Hippocampal formation (tissue), 2 donors: ENCODE data around the gene SERPINB10.
A peak's percentile ranks its signal among the peaks of the same experiment; 100 is the strongest.

Experiments
- DNase-seq, 2 donors: peaks; one replicate each; lab custom pipeline; 2025; lab: John Stamatoyannopoulos, UW

SERPINB10 gene

GRCh38 chr18:63947051-63947790, 39.5 kb downstream of the SERPINB10 start:
- DNase-seq, result no peak

GRCh38 chr18:63949068-63949737, 41.4 kb downstream of the SERPINB10 start, which contains the start of gene HMSD:
Gene HMSD, plus strand, starts transcription at chr18:63949301. Its CDS starts 4,155 bp downstream, at chr18:63953456.
- peak in 1 of 2 donors; percentile 61 for DNase-seq

GRCh38 chr18:63951302-63951705, 43.5 kb downstream of the SERPINB10 start:
- no peak for DNase-seq

- DNase-seq, result peak in 1 of 2 donors; percentile 11
Measured at GRCh38 chr18:63953811-63954210, 46.1 kb downstream of the SERPINB10 start.

- no peak for DNase-seq
Measured at GRCh38 chr18:63956755-63957154, 49.0 kb downstream of the SERPINB10 start.

- DNase-seq, result no peak
Measured at GRCh38 chr18:63960891-63961290, 53.1 kb downstream of the SERPINB10 start.

GRCh38 chr18:63961435-63961980, 53.8 kb downstream of the SERPINB10 start:
- DNase-seq, result no peak

- DNase-seq, result no peak
Measured at GRCh38 chr18:63962137-63962536, 54.4 kb downstream of the SERPINB10 start.

GRCh38 chr18:63963615-63964256, 56.0 kb downstream of the SERPINB10 start:
- peak in 1 of 2 donors; percentile 67 for DNase-seq

GRCh38 chr18:63964908-63965307, 57.1 kb downstream of the SERPINB10 start:
- DNase-seq, result no peak

- no peak for DNase-seq
Measured at GRCh38 chr18:63965716-63966330, 58.1 kb downstream of the SERPINB10 start.

GRCh38 chr18:63969942-63970808, 62.4 kb downstream of the SERPINB10 start, which contains the start of gene SERPINB8:
Gene SERPINB8, plus strand, starts transcription at chr18:63970081. Its CDS starts 8,228 bp downstream, at chr18:63978309.
- DNase-seq, result peak; percentile 92 to 93

- DNase-seq, result no peak
Measured at GRCh38 chr18:63970809-63971205, 63.0 kb downstream of the SERPINB10 start.

- DNase-seq, result no peak
Measured at GRCh38 chr18:63971320-63972001, 63.7 kb downstream of the SERPINB10 start.

GRCh38 chr18:63972002-63972376, 64.2 kb downstream of the SERPINB10 start:
- no peak for DNase-seq

- peak in 1 of 2 donors; percentile 11 for DNase-seq
Measured at GRCh38 chr18:63974991-63975390, 67.2 kb downstream of the SERPINB10 start.

GRCh38 chr18:63975628-63976027, 67.9 kb downstream of the SERPINB10 start:
- peak in 1 of 2 donors; percentile 41 for DNase-seq

GRCh38 chr18:63977040-63977439, 69.3 kb downstream of the SERPINB10 start:
- DNase-seq, result no peak

GRCh38 chr18:63979409-63979920, 71.7 kb downstream of the SERPINB10 start:
- DNase-seq, result peak; percentile 23 to 66

GRCh38 chr18:63980027-63980426, 72.3 kb downstream of the SERPINB10 start:
- no peak for DNase-seq
